ENCODE results near the gene NADK. TPM values are rescaled to one million over a fixed set of nuclear protein-coding genes. Genes with fewer than 3 reads are reported as not detected.

NADK gene, protein sequence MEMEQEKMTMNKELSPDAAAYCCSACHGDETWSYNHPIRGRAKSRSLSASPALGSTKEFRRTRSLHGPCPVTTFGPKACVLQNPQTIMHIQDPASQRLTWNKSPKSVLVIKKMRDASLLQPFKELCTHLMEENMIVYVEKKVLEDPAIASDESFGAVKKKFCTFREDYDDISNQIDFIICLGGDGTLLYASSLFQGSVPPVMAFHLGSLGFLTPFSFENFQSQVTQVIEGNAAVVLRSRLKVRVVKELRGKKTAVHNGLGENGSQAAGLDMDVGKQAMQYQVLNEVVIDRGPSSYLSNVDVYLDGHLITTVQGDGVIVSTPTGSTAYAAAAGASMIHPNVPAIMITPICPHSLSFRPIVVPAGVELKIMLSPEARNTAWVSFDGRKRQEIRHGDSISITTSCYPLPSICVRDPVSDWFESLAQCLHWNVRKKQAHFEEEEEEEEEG
- total RNA-seq (10 to 100 TPM; 19.1 to 37.7 (median 28.7) TPM), polyA plus RNA-seq (10 to 100 TPM; 14.5 to 25.1 (median 22.5) TPM)
- long read RNA-seq, donor 1, transcript NADK-201 (12 exons, 3,235 nt): major isoform, 15 of 30 reads
- long read RNA-seq, donor 1, partial matches to known transcripts: 7 of 30 reads
- long read RNA-seq, donor 1, other reads (novel, unspliced or antisense): 8 of 30 reads
- long read RNA-seq, donor 2, transcript NADK-201 (12 exons, 3,235 nt): major isoform, 33 of 49 reads
- long read RNA-seq, donor 2, partial matches to known transcripts: 4 of 49 reads
- long read RNA-seq, donor 2, other reads (novel, unspliced or antisense): 12 of 49 reads

DNA sequence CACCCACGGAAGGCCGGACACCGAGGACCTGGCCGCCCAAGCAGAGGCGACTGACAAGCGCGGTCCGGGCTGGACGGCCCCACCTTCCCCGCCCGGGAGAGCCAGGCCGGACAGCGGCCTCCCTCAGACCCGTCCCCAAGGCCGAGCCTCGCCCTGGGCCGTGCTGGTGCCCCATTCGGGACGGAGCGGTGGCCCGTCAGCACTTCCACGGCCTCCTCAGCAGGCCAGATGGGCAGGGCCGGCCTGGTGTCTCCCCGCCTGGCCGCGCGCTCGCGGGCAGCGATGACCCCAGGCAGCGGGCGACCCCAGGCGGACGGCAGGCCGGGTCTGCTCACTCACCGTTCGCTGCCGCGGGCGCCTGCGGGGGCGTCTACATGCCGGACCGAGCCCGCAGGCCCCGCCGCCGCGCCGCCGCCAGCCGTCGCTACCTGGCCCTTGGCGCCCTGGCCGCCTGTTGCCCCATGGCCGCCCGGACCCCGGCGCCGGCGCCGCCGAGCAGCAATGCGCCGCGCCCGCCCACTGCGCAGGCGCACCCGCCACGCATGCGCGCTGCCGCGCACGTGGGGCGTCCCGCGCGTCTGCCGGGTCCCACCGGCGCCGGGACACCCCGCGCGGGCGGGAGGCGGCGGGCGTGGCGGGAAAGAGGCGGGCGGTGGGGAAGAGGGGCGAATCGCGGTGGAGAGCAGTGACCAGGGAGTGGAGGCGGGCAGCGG is at the start of gene NADK:
Gene NADK (minus strand): TSS at position 521 of the 713 bp plus-strand sequence. CDS start 13,064 bp downstream, outside the sequence.
- WGBS, 3 donors: 0% methylated on average over 45 to 99 of the region's 99 CpGs
- Histone ChIP-seq H3K27me3 (ENCODE audit: insufficient read depth in 3 of 3, low read length in 2 of 3) (no peaks in the 10 kb centered on the region), H3K4me1 (peaks cover 43% of the 10 kb centered on the region), H3K36me3 (ENCODE audit: insufficient read depth in 1 of 2, low read depth in 1 of 2) (peaks cover 0 to 8% of the 10 kb centered on the region in 2 donors), H3K4me3 (peak within 1 kb of the TSS; percentile 91), H3K27ac (peak within 1 kb of the TSS; percentile 94), H3K9me3 (no peaks in the 10 kb centered on the region)
- ATAC-seq (peak; percentile 70 to 77 (median 75)), DNase-seq (peak; percentile 74 to 84)
- intact Hi-C loops (cut with DNase I): loop anchor here in 1 of 2 donors (2.0 to 5.0 kb wide), 2 partner anchors 114 to 129 kb away; partner anchors contain the start of gene GNB1
- TF ChIP-seq, protein P1, sequence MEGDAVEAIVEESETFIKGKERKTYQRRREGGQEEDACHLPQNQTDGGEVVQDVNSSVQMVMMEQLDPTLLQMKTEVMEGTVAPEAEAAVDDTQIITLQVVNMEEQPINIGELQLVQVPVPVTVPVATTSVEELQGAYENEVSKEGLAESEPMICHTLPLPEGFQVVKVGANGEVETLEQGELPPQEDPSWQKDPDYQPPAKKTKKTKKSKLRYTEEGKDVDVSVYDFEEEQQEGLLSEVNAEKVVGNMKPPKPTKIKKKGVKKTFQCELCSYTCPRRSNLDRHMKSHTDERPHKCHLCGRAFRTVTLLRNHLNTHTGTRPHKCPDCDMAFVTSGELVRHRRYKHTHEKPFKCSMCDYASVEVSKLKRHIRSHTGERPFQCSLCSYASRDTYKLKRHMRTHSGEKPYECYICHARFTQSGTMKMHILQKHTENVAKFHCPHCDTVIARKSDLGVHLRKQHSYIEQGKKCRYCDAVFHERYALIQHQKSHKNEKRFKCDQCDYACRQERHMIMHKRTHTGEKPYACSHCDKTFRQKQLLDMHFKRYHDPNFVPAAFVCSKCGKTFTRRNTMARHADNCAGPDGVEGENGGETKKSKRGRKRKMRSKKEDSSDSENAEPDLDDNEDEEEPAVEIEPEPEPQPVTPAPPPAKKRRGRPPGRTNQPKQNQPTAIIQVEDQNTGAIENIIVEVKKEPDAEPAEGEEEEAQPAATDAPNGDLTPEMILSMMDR (IDR thresholded peaks at IDR 0.05): no peak

DNA sequence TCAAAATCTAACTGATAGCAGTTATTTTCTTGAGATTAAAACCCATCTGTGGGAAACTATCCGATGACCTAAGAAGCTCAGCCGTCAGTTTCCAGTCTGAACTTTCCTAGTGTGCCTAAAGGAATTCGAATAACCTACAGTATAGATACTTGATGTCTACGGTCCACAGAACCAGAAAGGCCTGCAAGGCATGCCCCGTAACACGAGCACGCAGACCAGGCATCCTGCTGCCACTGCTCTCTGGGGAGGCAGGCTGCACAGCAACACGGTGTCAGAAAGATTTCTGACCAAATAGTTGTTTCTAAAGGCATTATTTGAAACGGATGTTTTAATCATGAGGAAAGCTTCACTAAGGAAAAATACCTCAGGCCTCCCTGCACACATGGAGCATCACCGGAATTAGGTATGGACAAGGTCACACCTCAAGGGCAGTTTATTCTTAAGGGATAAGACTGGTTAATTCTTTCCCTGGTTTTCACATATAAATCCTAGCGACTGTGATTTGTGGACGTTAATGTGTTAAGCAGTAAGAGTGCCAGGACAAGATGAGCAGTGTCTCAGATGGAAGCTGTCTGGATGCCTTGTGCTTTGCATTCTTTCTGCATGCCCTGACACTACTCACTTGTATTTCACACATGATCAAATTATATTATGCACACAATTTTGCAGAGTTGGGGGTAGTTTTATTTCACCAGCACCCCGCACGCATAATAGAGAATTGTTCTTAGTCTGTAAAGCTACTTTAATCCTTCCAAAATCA is 49.0 kb upstream of the NADK start:
- TF ChIP-seq, protein P1 (IDR thresholded peaks at IDR 0.05): no peak
- H3K27ac ChIP-seq: no peak overlapping the region
- H3K4me3 ChIP-seq: no peak overlapping the region
- 37 to 62% (median 44%) methylated on average over 14 of the region's 14 CpGs for WGBS, 3 donors
- ATAC-seq (no peak), DNase-seq (no peak)
- no peaks in the 10 kb centered on the region for H3K9me3 ChIP-seq
- no peaks in the 10 kb centered on the region for H3K27me3 ChIP-seq (ENCODE audit: insufficient read depth in 3 of 3, low read length in 2 of 3)
- H3K36me3 ChIP-seq (ENCODE audit: insufficient read depth in 1 of 2, low read depth in 1 of 2): peaks cover 0 to 32% of the 10 kb centered on the region in 2 donors
- H3K4me1 ChIP-seq: no peaks in the 10 kb centered on the region
- intact Hi-C loops (cut with DNase I): no loop called here

DNA sequence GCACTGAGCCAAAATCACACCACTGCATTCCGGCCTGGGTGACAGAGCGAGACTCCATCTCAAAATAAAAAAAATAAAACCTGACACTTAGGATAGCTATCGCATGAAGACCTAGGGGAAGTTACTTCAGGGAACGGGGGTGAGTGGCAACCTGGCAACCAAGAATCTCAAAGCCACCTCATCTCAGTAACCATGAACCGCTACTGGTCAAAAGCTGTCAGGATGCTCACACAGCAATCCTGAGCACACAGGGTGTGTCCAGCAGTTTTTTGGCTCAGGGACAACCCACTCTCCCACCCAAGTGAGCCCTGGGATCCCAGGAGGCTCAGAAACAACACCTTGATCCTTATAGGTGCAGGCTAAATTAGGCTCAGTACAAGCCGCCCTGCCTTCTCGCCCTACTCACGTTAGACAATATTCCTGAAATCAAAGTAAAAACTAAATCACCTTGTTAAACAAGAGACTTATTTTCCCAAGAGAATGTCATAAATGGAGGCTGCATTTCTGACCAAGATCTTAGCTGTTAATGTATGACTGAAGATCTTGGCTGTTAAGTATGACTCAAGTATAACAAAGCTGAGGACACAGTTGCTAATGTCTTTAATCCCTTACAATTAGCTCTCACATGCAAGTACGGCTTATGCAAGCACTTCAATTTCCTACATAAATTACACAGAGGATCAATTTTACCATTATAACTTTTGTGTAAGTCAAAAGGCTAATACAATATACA is 48.3 kb upstream of the NADK start:
- Histone ChIP-seq H3K36me3 (ENCODE audit: insufficient read depth in 1 of 2, low read depth in 1 of 2) (peaks cover 0 to 37% of the 10 kb centered on the region in 2 donors), H3K27me3 (ENCODE audit: insufficient read depth in 3 of 3, low read length in 2 of 3) (no peaks in the 10 kb centered on the region), H3K27ac (no peak overlapping the region), H3K4me3 (no peak overlapping the region), H3K4me1 (no peaks in the 10 kb centered on the region), H3K9me3 (no peaks in the 10 kb centered on the region)
- intact Hi-C loops (cut with DNase I): no loop called here
- ATAC-seq: no peak
- DNase-seq: no peak
- TF ChIP-seq, protein P1 (IDR thresholded peaks at IDR 0.05): no peak
- WGBS, 3 donors: 85 to 92% (median 88%) methylated on average over 9 of the region's 9 CpGs

DNA sequence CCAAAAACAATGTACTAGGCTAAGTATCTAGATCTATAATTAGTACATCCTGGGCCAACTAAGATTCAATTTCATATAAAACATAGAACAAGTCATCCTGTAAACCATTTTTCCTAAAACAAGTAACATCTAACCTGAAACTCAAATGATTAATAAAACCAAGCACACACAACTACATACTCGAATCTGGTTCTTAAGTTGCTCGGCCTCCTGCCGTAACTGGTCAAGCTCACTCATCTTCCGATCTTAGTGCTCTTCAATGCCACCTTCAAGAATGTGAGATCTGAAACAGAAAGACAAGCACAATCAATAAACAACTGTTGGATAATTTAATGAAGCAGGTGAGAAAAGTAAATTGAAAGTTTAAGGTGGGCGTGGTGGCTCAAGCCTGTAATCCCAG is 46.9 kb upstream of the NADK start:
- Histone ChIP-seq H3K27me3 (ENCODE audit: insufficient read depth in 3 of 3, low read length in 2 of 3) (no peaks in the 10 kb centered on the region), H3K36me3 (ENCODE audit: insufficient read depth in 1 of 2, low read depth in 1 of 2) (peaks cover 0 to 42% of the 10 kb centered on the region in 2 donors), H3K9me3 (no peaks in the 10 kb centered on the region), H3K4me1 (no peaks in the 10 kb centered on the region), H3K27ac (no peak overlapping the region), H3K4me3 (no peak overlapping the region)
- no peak for ATAC-seq
- intact Hi-C loops (cut with DNase I): no loop called here
- no peak for DNase-seq
- TF ChIP-seq, protein P1 (IDR thresholded peaks at IDR 0.05): no peak
- 94 to 97% (median 97%) methylated on average over 5 of the region's 5 CpGs for WGBS, 3 donors
